G401 (cell line): ENCODE data around the gene DVL1. TPM values are rescaled to one million over a fixed set of nuclear protein-coding genes. Genes with fewer than 3 reads are reported as not detected.

Experiments used
- DNase-seq: peaks from one replicate; pipeline ENCODE4 v3.0.0-alpha.2; 2015; ENCODE audit warnings: low spot score
- in situ Hi-C: cut with HindIII; loops from 2 replicates; pipeline ENCODE4 v1.10.0; 2016; ENCODE audit warnings: low sequenced_read_pairs, mixed read lengths
- total RNA-seq: library from RNA; depleted of rRNA; stranded (reverse); fragments of >200 nt; shearing (Covaris generic); gene quantifications from 2 replicates; pipeline ENCODE4 v1.2.3, GENCODE V29; 2014

The DVL1 gene
- total RNA-seq, 1 experiment from 2014 or later: 70.2 TPM

GRCh38 chr1:1332031-1332755 lies 17.0 kb downstream of the DVL1 start:
- DNase-seq: no peak
- in situ Hi-C loops: no loop called here

GRCh38 chr1:1331068-1331965 lies 17.9 kb downstream of the DVL1 start, which contains the start of gene TAS1R3:
TAS1R3 (plus strand) TSS chr1:1331280; CDS start chr1:1331346, 66 bp downstream.
- in situ Hi-C loops: no loop called here
- no peak for DNase-seq

- DNase-seq: no peak
- in situ Hi-C loops: no loop called here
Measured at GRCh38 chr1:1330366-1331067, 18.7 kb downstream of the DVL1 start.

- no peak for DNase-seq
Measured at GRCh38 chr1:1329304-1330210, 19.7 kb downstream of the DVL1 start.

GRCh38 chr1:1328254-1328653 lies 21.0 kb downstream of the DVL1 start:
- in situ Hi-C loops: no loop called here
- no peak for DNase-seq

More at GRCh38 chr1:1329304-1330210, 19.7 kb downstream of the DVL1 start:
- in situ Hi-C loops: no loop called here

GRCh38 chr1:1327291-1327690 lies 21.9 kb downstream of the DVL1 start:
- no peak for DNase-seq
- in situ Hi-C loops: no loop called here

DNA sequence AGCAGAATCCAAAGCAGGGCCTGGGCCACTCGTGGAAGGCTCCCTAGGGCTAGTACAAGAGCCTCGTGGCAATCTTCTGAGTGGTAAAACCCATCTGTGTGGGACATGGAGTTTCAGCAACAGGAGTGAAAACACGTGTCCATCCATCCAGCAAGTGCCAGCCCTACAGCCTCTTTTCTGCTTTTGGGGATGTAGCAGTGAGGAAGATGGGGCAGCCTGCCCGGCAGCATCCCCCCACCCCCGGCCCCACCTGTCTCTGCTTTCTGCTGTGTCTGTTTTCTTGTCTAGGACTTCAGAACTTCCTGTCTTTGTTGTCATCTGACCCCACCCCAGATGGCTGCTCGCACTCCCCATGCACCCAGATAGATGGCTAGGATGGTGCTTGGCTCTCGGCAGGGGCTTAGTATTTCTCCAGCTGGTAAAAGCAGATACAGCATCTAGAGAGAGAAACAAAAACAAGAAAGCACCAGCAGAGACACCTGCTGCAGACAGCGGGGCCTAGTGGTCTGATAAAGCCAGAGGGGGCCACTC lies 23.1 kb downstream of the DVL1 start:
- DNase-seq: no peak
- in situ Hi-C loops: no loop called here

DNA sequence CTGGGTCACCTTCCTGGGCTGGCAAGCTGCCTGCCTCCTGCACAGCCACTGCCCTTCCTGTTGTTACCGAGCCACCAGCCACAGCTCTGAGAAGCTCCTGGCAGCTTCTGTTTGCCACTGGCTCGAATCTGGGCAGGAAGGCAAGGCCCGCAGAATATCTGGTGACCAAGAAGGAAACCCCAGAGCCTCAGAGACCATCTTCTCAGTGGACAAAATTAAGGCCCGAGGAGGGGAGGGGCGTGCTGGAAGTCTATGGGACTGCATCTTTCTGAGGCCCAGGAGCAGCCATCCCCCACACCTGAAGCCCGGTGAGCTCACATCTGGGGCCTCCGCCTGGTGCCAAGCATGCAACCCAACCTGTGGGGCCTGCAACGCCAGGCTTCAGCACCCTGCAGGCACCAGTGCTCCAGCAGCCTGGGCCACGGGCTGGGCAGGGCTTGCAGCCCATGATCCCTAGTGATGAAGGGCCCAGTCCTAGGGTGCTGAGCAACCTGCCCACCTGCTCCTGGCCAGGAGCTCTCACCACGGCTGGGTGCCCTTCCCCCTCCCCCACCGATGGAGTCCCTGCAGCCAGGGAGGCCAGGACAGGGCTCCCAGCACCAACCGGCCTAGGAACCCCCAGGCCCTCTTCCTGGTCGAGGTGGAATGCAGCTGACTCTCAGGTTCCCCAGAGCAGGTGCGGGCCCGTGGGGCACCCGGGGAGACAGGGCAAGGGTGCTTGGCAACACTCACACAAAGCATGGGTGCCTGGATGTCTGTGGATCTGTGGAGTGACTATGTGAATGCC lies 23.7 kb downstream of the DVL1 start:
- no peak for DNase-seq
- in situ Hi-C loops: no loop called here

GRCh38 chr1:1324524-1325287 lies 24.5 kb downstream of the DVL1 start, which contains the start of the genes CPTP and INTS11:
CPTP (plus strand) TSS chr1:1324802; CDS start chr1:1326911, 2,109 bp downstream.
INTS11 (minus strand) TSS chr1:1324660; CDS start chr1:1324608, 52 bp downstream.
- DNase-seq: peak; percentile 86

GRCh38 chr1:1324084-1324523 lies 25.1 kb downstream of the DVL1 start:
- in situ Hi-C loops: no loop called here
- no peak for DNase-seq

More at GRCh38 chr1:1324524-1325287, 24.5 kb downstream of the DVL1 start, which contains the start of the genes CPTP and INTS11:
- in situ Hi-C loops: no loop called here

DNA sequence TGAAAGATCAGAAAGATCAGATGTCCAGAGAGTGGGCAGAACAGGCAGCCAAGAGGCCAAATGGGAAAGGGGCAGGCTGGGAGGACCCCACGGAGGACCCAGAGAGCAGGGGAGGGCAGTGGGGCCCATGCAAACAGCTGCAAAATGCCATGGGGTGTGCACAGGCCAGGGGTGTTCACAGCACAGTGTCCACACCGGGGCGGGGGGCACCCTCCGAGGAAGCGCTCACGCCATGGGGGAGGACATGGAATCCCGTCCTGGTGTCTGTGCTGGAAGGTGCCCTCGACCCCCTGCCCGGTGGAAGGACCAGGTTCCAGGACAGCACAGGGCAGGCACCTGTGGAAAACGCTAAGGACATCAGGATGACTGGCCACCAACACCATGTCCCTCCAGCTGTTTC lies 26.3 kb downstream of the DVL1 start:
- in situ Hi-C loops: no loop called here
- no peak for DNase-seq

DNA sequence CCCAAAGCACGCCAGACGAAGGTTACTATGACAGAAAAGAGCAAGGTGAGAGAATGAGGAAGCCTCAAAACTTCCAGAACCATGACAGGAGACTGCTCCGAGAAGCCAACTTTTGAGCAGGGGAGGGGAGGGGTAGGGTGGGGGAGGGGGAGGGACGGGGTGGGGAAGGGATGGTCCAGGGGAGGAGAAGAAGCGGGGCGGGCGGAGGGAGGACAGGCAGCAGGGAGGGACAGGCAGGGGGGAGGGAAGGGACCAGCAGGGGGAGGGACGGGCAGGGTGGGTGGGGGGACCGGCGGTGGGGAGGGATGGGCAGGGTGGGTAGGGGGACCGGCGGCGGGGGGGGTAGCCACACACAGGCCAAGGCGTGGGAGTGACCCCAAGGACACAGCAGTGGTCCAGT lies 26.8 kb downstream of the DVL1 start:
- in situ Hi-C loops: no loop called here
- DNase-seq: no peak

GRCh38 chr1:1321477-1321876 lies 27.7 kb downstream of the DVL1 start:
- in situ Hi-C loops: no loop called here

DNA sequence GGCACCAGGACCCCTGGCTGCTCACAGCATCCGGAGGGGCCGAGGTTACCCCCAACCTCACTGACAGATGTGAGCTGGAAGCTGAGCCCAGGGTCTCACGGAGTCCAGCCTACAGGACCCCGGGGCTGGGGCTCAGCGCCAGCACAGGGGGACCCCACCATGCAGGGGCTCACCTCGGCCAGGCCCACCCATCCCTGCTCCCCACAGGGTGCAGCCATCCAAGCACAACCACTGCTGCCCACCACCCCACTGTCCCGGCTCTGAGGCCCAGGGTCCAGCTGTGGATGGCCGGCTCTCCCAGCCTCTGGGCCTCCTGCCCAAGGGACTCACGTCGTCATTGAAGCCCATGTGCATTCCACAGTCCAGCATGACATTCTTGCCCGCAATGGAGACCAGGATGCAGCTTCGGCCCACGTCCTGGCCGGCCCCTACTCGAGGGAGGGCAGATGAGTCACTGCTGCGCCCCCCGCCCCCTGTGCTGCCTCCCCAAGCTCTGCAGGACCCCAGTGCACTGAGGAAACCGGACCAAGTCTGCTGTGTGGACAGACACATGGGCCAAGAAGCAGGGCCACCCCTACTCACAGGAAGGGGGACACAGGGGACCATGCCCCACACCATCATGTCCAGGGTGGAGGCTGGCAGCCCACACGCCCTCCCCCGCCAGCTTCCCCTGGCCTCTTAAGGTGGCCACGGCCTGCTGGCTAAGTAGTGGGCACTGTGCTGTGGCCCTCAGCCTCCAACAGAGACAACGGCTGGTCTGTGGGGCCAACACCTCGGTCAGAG lies 28.4 kb downstream of the DVL1 start:
- no peak for DNase-seq
- in situ Hi-C loops: no loop called here

More at GRCh38 chr1:1321477-1321876, 27.7 kb downstream of the DVL1 start:
- no peak for DNase-seq

DNA sequence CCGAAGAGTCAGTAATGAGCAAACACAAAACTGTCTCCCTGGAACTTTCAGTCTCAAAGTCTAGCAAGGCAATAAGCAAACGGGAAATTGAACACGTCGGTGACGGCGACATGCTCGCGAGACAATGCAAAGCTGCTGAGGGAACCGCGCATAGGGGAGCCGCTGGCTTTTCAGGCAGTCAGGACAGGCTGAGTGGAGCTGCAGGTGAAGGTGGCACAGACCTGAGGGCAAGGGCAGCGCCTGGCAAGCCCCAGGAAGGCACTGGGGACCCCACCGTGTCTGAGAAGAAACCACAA lies 29.6 kb downstream of the DVL1 start:
- no peak for DNase-seq
- in situ Hi-C loops: no loop called here
